ENCODE results near the gene GFI1B.
"Not testable (repeated sequence)": the region's sequence is repeated elsewhere in the genome, so short reads cannot be mapped to it uniquely, and the experiment has no call there.

Gene GFI1B

DNA sequence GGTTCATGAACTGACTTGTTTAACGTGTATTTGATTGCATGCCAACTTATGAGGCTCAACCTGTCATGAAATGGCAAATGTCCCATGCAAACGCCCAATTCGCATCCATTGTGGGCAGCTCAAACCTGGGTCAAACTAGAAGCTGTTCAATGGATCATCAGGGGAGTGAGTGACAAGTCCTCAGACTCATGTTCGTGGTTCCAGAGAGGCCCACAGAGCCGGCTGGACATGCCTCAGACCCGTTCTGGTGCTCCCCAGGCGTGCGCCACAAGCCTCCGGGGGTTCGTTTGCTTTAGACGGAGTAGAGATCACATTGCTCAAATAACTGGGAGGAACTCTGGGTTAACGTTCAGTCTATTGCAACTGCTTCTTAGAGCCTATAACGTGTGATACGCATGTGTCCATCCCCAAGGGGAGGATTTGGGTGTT lies 15.0 kb downstream of the GFI1B start:
- DNase-seq: no peak

DNA sequence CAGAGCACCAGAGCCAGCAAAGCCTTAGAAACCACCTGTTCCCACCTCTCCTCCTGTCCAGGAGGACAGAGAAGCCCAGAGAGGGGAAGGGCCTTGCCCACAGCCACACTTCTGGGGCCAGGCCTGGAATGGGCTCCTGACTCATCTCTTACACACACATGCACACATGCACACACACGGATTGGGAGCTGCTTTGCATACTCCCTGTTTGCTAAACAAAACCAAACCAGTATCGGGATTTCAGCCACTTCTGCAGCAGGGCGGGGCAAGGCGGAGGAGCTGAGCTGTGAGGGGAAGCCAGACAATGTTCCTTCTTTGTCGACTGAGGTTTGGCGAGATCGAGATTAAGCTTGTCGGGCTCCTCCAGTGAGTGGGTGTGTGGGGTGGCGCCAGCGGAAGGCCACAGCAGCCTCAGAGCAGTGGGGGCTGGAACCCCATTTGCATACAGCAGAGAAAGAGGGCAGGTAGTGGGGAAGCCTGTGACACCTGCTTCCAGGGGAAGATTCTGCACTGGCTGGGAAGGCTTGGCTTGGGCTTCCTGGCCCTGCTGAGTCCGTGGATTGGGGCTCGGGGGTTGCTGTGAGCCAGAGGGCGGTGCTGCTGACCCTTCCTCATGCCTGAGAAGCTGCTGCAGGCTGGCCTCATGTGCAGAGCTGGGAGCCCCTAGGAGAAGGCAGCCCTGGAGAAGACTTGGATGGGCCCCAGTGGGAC lies 16.1 kb downstream of the GFI1B start:
- no peak for DNase-seq

- DNase-seq: no peak
Observed at GRCh38 chr9:132995121-132995420, 16.6 kb downstream of the GFI1B start.

DNA sequence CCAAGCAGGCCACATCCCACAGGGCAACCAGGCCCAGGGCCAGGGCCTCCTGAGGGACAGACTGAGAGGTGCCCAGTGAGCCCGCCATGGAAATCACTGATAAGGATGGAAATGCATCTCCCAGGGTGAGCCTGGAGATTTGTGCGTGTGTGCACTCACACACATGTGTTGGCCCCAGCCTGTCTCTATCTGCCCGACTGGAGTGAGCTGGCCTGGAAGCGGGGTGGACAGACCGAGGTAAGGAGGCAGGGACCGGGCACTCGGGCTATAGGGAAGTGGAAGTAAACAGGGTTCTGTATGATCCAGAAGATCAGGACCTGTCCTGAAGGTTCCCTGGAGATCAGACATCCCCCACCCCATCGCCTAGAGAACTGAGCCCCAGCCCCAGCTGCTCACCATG lies 17.4 kb downstream of the GFI1B start:
- DNase-seq: no peak

GRCh38 chr9:132996526-132996925 lies 18.0 kb downstream of the GFI1B start:
- DNase-seq: no peak

- DNase-seq: no peak
Observed at GRCh38 chr9:132997591-132997990, 19.1 kb downstream of the GFI1B start.

- DNase-seq: not testable (repeated sequence)
Observed at GRCh38 chr9:132998221-132998620, 19.7 kb downstream of the GFI1B start.

- DNase-seq: no peak
Observed at GRCh38 chr9:132998831-132999635, 20.5 kb downstream of the GFI1B start.

GRCh38 chr9:133002147-133003070 lies 23.9 kb downstream of the GFI1B start:
- no peak for DNase-seq

DNA sequence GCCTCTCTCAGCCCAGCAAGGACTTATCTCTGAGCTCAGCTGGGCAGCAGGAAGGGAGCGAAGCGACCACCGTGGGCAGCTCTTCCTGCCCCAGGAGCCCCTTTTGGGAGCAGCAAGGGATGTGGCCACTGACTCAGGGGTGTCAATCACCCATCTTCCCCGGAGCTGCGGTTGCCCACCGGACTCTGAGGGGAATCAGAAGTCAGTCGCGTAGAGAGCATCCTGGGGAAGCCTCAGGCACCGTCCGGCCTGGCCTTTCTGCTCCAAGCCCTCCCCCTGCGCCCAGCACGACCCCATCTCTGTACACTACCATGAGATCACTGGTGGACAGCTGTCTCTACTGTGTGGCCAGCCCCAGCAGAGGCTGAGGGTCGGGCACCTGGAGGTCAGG lies 24.6 kb downstream of the GFI1B start:
- DNase-seq: no peak

GRCh38 chr9:133003671-133004090 lies 25.2 kb downstream of the GFI1B start:
- DNase-seq: no peak

- no peak for DNase-seq
Observed at GRCh38 chr9:133004091-133004998, 25.9 kb downstream of the GFI1B start.

DNA sequence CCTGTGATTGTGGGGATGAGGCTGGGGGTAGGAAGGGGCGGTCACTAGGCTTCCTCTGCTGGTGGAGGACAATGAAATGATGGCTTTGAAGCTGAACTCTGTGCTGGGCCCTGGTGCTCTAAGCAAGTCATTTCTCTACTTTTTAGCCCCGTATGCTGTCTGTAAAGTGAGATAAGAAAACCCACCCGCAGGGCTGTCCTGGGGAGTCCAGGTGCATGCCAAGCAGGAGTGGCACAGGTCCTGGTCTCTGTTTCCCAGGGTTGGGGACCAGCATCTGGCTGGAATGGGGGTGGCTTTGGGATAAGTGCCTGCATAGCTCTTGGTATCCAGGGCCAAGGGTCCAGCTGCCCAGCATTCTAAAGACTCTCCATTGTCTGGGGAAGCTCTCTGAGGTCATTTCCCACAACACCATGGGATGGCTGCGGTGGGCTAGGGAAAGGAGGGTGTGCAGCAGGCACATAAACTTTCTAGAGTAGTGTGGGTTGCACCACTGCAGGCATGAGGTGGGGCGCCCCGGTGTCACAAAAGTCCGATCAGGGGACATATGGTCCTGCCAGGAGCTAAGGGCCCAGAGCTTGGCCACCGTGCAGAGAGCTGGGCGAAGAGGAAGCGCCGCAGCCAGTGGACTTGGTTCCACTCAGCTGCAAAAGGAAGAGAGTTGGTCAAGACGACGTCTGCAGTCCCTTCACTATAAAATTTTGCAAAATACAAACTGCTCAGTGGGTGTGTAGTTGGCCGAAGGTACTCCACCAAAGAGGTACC lies 26.7 kb downstream of the GFI1B start:
- DNase-seq: no peak

DNA sequence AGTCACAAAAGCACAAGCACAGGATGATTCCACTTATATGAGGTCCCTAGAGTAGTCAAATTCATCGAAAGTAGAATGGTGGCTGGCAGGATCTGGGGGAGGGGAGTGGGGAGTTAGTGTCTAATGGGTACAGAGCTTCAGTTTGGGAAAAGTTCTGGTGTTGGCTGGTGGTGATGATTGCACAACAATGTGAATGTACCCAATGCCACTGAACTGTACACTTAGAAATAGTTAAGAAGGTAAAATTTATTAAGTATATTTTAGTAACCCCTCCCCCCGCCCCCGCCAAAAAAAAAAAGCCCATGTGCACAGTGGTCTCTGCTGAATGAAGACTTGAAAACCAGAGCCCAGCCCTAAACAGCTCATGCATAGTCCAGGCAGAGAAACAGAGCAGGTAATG lies 27.5 kb downstream of the GFI1B start:
- no peak for DNase-seq

GRCh38 chr9:133006731-133007352 lies 28.3 kb downstream of the GFI1B start:
- no peak for DNase-seq

- no peak for DNase-seq
Observed at GRCh38 chr9:133008406-133008805, 29.9 kb downstream of the GFI1B start.

GRCh38 chr9:133008824-133009223 lies 30.3 kb downstream of the GFI1B start:
- no peak for DNase-seq

DNA sequence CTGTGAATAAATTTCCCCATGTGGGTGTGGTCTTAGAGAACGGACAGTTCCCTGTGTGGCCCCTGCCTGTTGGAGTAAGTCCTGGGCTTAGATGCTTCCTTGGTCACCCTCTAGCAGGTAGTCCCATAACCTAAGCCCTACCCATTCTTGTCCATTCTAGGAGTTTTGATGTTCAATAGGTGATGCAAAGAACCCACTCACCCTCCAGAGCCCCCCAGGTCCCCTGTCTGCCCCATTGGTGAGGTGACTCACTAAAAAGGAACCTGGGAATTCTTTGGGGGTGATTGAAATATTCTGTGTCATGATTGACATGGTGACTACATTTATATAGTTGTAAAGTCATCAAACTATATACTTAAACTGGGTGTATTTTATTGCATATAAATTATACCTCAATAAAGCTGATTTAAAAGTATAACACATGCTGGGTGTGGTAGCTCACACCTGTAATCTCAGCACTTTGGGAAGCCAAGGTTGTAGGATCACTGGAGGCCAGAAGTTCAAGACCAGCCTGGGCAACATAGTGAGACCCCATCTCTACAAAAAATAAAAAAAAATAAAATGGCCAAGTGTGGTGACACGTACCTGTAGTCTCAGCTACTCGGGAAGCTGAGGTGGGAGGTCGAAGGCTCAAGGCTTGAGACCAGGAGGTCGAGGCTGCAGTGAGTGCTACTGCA lies 31.6 kb downstream of the GFI1B start:
- DNase-seq: no peak

DNA sequence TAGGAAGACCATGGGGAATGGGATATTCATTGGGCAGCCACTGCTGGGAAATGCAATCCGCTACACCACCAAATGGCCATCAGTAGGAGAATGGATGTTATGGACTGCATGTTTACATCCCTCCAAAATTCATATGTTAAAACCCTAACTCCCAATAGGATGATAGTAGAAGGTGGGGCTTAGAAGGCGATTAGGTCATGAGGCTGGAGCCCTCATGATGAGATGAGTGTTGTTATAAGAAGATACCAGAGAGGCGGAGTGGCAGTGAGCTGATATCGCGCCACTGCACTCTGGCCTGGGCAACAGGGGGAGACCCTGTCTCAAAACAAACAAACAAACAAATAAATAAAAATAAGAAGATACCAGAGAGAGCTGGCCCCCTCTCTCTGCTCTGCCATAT lies 36.2 kb downstream of the GFI1B start:
- no peak for DNase-seq

DNA sequence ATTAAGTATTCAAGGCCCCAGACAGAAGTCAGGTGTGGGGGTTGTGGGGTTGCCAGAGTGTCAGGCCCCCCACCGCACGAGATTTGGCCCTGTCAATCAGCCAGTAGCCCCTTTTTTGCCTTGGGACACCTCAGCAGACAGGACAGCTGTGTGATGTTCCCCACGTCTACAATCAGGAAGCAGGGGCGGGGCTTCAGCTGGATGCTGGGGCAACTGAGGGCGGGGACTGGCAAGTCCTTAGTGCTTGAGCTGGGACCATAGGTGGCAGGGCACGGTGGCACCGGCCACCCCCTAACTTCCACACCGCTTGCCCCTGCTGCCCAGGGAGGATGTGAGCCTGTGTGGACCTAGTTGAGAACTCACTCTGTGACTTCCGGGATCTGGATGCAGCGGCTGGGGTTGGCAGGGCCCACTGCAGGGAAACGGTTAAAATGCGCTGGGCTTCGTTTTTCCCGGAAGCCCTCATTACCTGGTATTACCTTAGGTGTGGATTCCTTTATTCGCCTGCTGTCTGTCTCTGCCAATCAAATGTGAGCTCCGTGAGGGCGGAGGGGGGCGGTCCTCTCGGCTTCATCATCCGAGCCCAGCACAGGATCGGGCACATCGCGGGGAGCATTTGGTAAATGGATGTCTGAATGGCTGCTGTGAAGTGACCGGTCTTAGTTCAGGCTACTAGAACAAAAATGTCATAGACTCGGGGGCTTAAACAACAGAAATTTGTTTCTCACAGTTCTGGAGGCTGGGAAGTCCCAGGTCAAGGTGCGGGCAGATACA lies 44.8 kb downstream of the GFI1B start:
- no peak for DNase-seq

Data from GOT3 (cell line).